Measurements from ENCODE around the gene PCBP3.

PCBP3 gene

GRCh38 chr21:45901061-45901690 lies 257.7 kb downstream of the PCBP3 start:
- DNase-seq (ENCODE audit: low read depth in 1 of 2, low spot score in 1 of 2), result no peak

GRCh38 chr21:45902292-45902995 lies 258.9 kb downstream of the PCBP3 start:
- no peak for DNase-seq (ENCODE audit: low read depth in 1 of 2, low spot score in 1 of 2)

GRCh38 chr21:45905196-45905595 lies 261.7 kb downstream of the PCBP3 start:
- no peak for DNase-seq (ENCODE audit: low read depth in 1 of 2, low spot score in 1 of 2)

GRCh38 chr21:45906196-45906805 lies 262.8 kb downstream of the PCBP3 start:
- no peak for DNase-seq (ENCODE audit: low read depth in 1 of 2, low spot score in 1 of 2)

GRCh38 chr21:45906859-45907258 lies 263.3 kb downstream of the PCBP3 start:
- no peak for DNase-seq (ENCODE audit: low read depth in 1 of 2, low spot score in 1 of 2)

- no peak for DNase-seq (ENCODE audit: low read depth in 1 of 2, low spot score in 1 of 2)
Observed at GRCh38 chr21:45908536-45909237, 265.2 kb downstream of the PCBP3 start.

GRCh38 chr21:45909238-45909988 lies 265.9 kb downstream of the PCBP3 start:
- DNase-seq (ENCODE audit: low read depth in 1 of 2, low spot score in 1 of 2), result no peak

- DNase-seq (ENCODE audit: low read depth in 1 of 2, low spot score in 1 of 2), result no peak
Observed at GRCh38 chr21:45910155-45910547, 266.6 kb downstream of the PCBP3 start.

- DNase-seq (ENCODE audit: low read depth in 1 of 2, low spot score in 1 of 2), result no peak
Observed at GRCh38 chr21:45910548-45911221, 267.2 kb downstream of the PCBP3 start.

- no peak for DNase-seq (ENCODE audit: low read depth in 1 of 2, low spot score in 1 of 2)
Observed at GRCh38 chr21:45911806-45912325, 268.3 kb downstream of the PCBP3 start.

GRCh38 chr21:45912611-45913417 lies 269.3 kb downstream of the PCBP3 start:
- no peak for DNase-seq (ENCODE audit: low read depth in 1 of 2, low spot score in 1 of 2)

- no peak for DNase-seq (ENCODE audit: low read depth in 1 of 2, low spot score in 1 of 2)
Observed at GRCh38 chr21:45913418-45913765, 269.9 kb downstream of the PCBP3 start.

- DNase-seq (ENCODE audit: low read depth in 1 of 2, low spot score in 1 of 2), result no peak
Observed at GRCh38 chr21:45913886-45914285, 270.4 kb downstream of the PCBP3 start.

GRCh38 chr21:45914321-45914845 lies 270.9 kb downstream of the PCBP3 start:
- DNase-seq (ENCODE audit: low read depth in 1 of 2, low spot score in 1 of 2), result no peak

GRCh38 chr21:45916011-45916840 lies 272.7 kb downstream of the PCBP3 start:
- no peak for DNase-seq (ENCODE audit: low read depth in 1 of 2, low spot score in 1 of 2)

- DNase-seq (ENCODE audit: low read depth in 1 of 2, low spot score in 1 of 2), result no peak
Observed at GRCh38 chr21:45917241-45917640, 273.7 kb downstream of the PCBP3 start.

- DNase-seq (ENCODE audit: low read depth in 1 of 2, low spot score in 1 of 2), result no peak
Observed at GRCh38 chr21:45918011-45918410, 274.5 kb downstream of the PCBP3 start.

- no peak for DNase-seq (ENCODE audit: low read depth in 1 of 2, low spot score in 1 of 2)
Observed at GRCh38 chr21:45918835-45919447, 275.4 kb downstream of the PCBP3 start.

All from activated T-helper 1 cell treated with anti-CD3 and anti-CD28 coated beads, Interleukin-2, amount 50 U/mL, for 16 hours (primary cell).